Subcutaneous preadipocyte (primary cell): ENCODE measurements around the gene AKAP6. TPM values are rescaled to one million over a fixed set of nuclear protein-coding genes. Genes with fewer than 3 reads are reported as not detected.

Source experiments
- small RNA-seq: library from RNA; depleted of rRNA; stranded (forward); fragments of <200 nt; gene quantifications from one replicate; pipeline ENCODE3, GENCODE V24; 2012
- total RNA-seq: library from RNA; depleted of rRNA; stranded (reverse); fragments of >200 nt; gene quantifications from 2 replicates; pipeline ENCODE4 v1.2.3, GENCODE V29; 2012

The AKAP6 gene
- 22.7 and 25.0 TPM in 2 replicates for total RNA-seq

GRCh38 chr14:32329146-32329545, at the start of gene AKAP6:
Gene AKAP6 (plus strand): TSS chr14:32329298. CDS start chr14:32433494, 104,196 bp downstream.

Small RNA genes lying within 50 kb of the gene (small RNA-seq; reads per million reads assigned to genes)
- gene RN7SL660P = not detected

Other genes starting within 250 kb of the AKAP6 start
- gene RNU6-7, start 127.3 kb upstream of the AKAP6 start, total RNA-seq = not detected in 2 replicates
- not detected in 2 replicates for gene RNU6-8, start 126.0 kb upstream of the AKAP6 start, total RNA-seq